Astrocyte (in vitro differentiated cells and primary cell): ENCODE results near the gene PUM2. TPM values are rescaled to one million over a fixed set of nuclear protein-coding genes. Genes with fewer than 3 reads are reported as not detected.

Experiments used
- DNase-seq: peaks from one replicate; pipeline ENCODE4 v3.0.0-alpha.2; 2010; ENCODE audit warnings: low read depth
- FAIRE-seq: peaks from 2 replicates; lab custom pipeline; 2011; peaks lifted over from hg19 to GRCh38; lab: Jason Lieb, UNC
- H2AFZ ChIP-seq: 2 replicates; pipeline ENCODE4 v1.6.0; 2012; ENCODE audit warnings: low read depth, low read length, inconsistent platforms
- H3K27ac ChIP-seq: 2 replicates; pipeline ENCODE4 v1.5.1; 2011; ENCODE audit warnings: low read depth, low read length, inconsistent platforms
- H3K27me3 ChIP-seq: 2 replicates; pipeline ENCODE4 v1.6.0; 2011; ENCODE audit warnings: low read length, inconsistent platforms; ENCODE audit not compliant: insufficient read depth
- H3K36me3 ChIP-seq: 2 replicates; pipeline ENCODE4 v1.5.1; 2011; ENCODE audit warnings: low read length, inconsistent platforms; ENCODE audit not compliant: insufficient read depth
- H3K4me1 ChIP-seq: 2 replicates; pipeline ENCODE4 v1.5.1; 2011; ENCODE audit warnings: low read length, inconsistent platforms; ENCODE audit not compliant: insufficient read depth
- H3K4me2 ChIP-seq: 2 replicates; pipeline ENCODE4 v1.6.0; 2012; ENCODE audit warnings: low read length, inconsistent platforms
- H3K4me3 ChIP-seq: 2 replicates; pipeline ENCODE4 v1.5.1; 2011; ENCODE audit warnings: low read depth, mild to moderate bottlenecking, low read length, inconsistent platforms; ENCODE audit not compliant: insufficient read depth
- H3K79me2 ChIP-seq: 2 replicates; pipeline ENCODE4 v1.6.0; 2012; ENCODE audit warnings: mild to moderate bottlenecking, low read length, inconsistent platforms; ENCODE audit not compliant: insufficient read depth
- H3K9ac ChIP-seq: 2 replicates; pipeline ENCODE4 v1.6.0; 2012; ENCODE audit warnings: mild to moderate bottlenecking, low read length, inconsistent platforms
- H3K9me3 ChIP-seq: 2 replicates; pipeline ENCODE4 v1.5.1; 2012; ENCODE audit warnings: low read depth, mild to moderate bottlenecking, low read length, inconsistent platforms; ENCODE audit not compliant: insufficient read depth
- H4K20me1 ChIP-seq: 2 replicates; pipeline ENCODE4 v1.6.0; 2012; ENCODE audit warnings: low read length, inconsistent platforms; ENCODE audit not compliant: insufficient read depth
- H3K27ac Mint-ChIP-seq: one replicate; pipeline ENCODE4 v1.8.0; 2021; ENCODE audit warnings: mild to moderate bottlenecking, mixed read lengths; ENCODE audit not compliant: unreplicated experiment
- H3K27me3 Mint-ChIP-seq: one replicate; pipeline ENCODE4 v1.8.0; 2021; ENCODE audit warnings: low read depth, mixed read lengths; ENCODE audit not compliant: unreplicated experiment
- H3K36me3 Mint-ChIP-seq: one replicate; pipeline ENCODE4 v1.8.0; 2021; ENCODE audit warnings: low read depth, mixed read lengths; ENCODE audit not compliant: unreplicated experiment
- H3K4me1 Mint-ChIP-seq: one replicate; pipeline ENCODE4 v1.8.0; 2021; ENCODE audit warnings: low read depth, mixed read lengths; ENCODE audit not compliant: unreplicated experiment
- H3K4me3 Mint-ChIP-seq: one replicate; pipeline ENCODE4 v1.8.0; 2021; ENCODE audit warnings: mild to moderate bottlenecking, moderate library complexity, mixed read lengths; ENCODE audit not compliant: unreplicated experiment
- H3K9me3 Mint-ChIP-seq: one replicate; pipeline ENCODE4 v1.8.0; 2021; ENCODE audit warnings: mild to moderate bottlenecking, mixed read lengths; ENCODE audit not compliant: unreplicated experiment
- EZH2 ChIP-seq: IDR thresholded peaks from 2 replicates; pipeline ENCODE4 v1.6.1; 2012; ENCODE audit warnings: mild to moderate bottlenecking, low read length, inconsistent platforms; ENCODE audit not compliant: insufficient read depth
- total RNA-seq: library from RNA; stranded (reverse); gene quantifications from 2 replicates; pipeline ENCODE4 v1.2.1, GENCODE V29; 2021
- TF ChIP-seq, protein P1 (sequence below): IDR thresholded peaks from 2 replicates; pipeline ENCODE4 v1.5.1; 2011; ENCODE audit warnings: low read depth, mild to moderate bottlenecking, inconsistent platforms, low read length, moderate library complexity; ENCODE audit not compliant: insufficient read depth

Gene PUM2
- total RNA-seq, 1 donor from 2014 or later = 69.4 TPM

DNA sequence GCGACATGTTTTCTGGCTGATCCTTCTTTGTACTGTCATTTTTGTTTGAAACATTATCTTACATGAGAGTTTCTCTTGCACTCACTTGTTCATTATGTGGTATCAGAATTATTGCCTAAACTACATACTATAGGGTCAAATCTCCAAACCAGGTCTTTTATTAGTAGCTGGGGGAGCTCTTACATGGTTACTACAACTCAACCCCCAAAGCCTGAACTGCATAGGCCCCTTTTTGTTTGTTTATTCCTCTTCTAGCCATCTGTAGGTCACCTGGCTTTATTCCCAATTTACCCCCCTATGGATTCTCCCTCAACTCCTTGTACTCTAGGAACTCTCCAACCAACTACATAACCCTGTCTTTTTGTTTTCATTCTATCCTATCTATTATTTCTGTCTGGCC lies 46.7 kb downstream of the PUM2 start:
- H3K4me1 Mint-ChIP-seq = peaks cover 26% of the 10 kb centered on the region
- Histone ChIP-seq H3K9ac (no peak overlapping the region), H3K79me2 (peaks cover 74% of the 10 kb centered on the region), H2AFZ (no peak overlapping the region), H3K4me2 (peak overlapping the region; percentile 55), H3K27ac (peak overlapping the region; percentile 41), H3K4me3 (no peak overlapping the region), H3K27me3 (no peaks in the 10 kb centered on the region), H3K36me3 (peaks cover 19% of the 10 kb centered on the region), H3K4me1 (peaks cover 25% of the 10 kb centered on the region), H3K9me3 (no peaks in the 10 kb centered on the region), H4K20me1 (peaks cover 38% of the 10 kb centered on the region)
- DNase-seq (no peak), FAIRE-seq (no peak)
- H3K27me3 Mint-ChIP-seq = no peaks in the 10 kb centered on the region
- no peak overlapping the region for H3K4me3 Mint-ChIP-seq
- H3K27ac Mint-ChIP-seq = peak overlapping the region; percentile 43
- peaks cover 12% of the 10 kb centered on the region for H3K36me3 Mint-ChIP-seq
- H3K9me3 Mint-ChIP-seq = no peaks in the 10 kb centered on the region
- no peak for TF ChIP-seq EZH2
- TF ChIP-seq, protein P1, sequence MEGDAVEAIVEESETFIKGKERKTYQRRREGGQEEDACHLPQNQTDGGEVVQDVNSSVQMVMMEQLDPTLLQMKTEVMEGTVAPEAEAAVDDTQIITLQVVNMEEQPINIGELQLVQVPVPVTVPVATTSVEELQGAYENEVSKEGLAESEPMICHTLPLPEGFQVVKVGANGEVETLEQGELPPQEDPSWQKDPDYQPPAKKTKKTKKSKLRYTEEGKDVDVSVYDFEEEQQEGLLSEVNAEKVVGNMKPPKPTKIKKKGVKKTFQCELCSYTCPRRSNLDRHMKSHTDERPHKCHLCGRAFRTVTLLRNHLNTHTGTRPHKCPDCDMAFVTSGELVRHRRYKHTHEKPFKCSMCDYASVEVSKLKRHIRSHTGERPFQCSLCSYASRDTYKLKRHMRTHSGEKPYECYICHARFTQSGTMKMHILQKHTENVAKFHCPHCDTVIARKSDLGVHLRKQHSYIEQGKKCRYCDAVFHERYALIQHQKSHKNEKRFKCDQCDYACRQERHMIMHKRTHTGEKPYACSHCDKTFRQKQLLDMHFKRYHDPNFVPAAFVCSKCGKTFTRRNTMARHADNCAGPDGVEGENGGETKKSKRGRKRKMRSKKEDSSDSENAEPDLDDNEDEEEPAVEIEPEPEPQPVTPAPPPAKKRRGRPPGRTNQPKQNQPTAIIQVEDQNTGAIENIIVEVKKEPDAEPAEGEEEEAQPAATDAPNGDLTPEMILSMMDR = no peak

DNA sequence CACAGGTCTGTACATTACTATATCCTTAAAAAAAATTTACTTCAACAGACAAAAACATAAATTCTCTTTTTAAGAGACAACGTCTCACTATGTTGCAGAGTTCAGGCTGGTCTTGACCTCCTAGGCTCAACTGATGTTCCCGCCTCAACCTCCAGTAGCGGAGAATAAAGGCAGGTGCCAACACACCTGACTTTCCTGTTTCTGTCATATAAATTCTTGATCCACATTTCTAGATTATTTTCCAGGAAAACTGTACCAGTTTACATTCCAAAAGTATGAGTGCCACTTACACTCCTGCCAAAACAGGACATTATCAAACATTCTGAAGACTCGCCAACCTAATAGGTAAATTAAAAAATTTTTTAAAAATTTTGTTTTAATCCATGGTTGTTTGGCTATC lies 48.6 kb downstream of the PUM2 start:
- DNase-seq = no peak
- FAIRE-seq = no peak
- Mint-ChIP-seq H3K4me3 (no peak overlapping the region), H3K27ac (no peak overlapping the region), H3K27me3 (no peaks in the 10 kb centered on the region), H3K9me3 (no peaks in the 10 kb centered on the region), H3K36me3 (peaks cover 10% of the 10 kb centered on the region), H3K4me1 (peaks cover 26% of the 10 kb centered on the region)
- TF ChIP-seq, protein P1 = no peak
- TF ChIP-seq EZH2 = no peak
- Histone ChIP-seq H3K9me3 (no peaks in the 10 kb centered on the region), H3K79me2 (peaks cover 75% of the 10 kb centered on the region), H3K4me3 (no peak overlapping the region), H3K27me3 (no peaks in the 10 kb centered on the region), H3K9ac (no peak overlapping the region), H4K20me1 (peaks cover 44% of the 10 kb centered on the region), H3K27ac (no peak overlapping the region), H3K4me2 (no peak overlapping the region), H3K4me1 (peaks cover 25% of the 10 kb centered on the region), H2AFZ (no peak overlapping the region), H3K36me3 (peaks cover 22% of the 10 kb centered on the region)

DNA sequence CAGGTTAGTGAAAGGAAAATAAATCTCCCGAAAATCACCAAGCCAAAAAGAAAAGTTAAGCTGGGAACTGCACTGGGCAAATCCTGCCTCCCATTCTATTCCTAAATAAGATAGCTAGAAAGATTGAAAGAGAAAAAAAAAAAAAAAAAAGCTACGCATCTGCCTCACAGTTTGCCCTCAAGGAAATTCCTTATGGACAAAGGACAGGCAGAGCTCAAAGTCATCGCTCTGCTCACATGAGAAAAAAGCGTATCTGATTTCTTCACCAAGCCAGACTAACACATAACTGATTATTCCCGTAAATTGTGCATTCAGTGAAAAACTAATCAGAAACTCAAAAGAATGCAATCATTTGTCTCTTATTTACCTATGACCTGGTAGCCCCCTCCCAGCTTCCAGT lies 50.0 kb downstream of the PUM2 start:
- Mint-ChIP-seq H3K27ac (no peak overlapping the region), H3K4me3 (no peak overlapping the region), H3K9me3 (no peaks in the 10 kb centered on the region), H3K36me3 (peaks cover 5% of the 10 kb centered on the region), H3K27me3 (no peaks in the 10 kb centered on the region), H3K4me1 (peaks cover 26% of the 10 kb centered on the region)
- Histone ChIP-seq H4K20me1 (peaks cover 40% of the 10 kb centered on the region), H3K4me1 (peaks cover 25% of the 10 kb centered on the region), H3K27ac (no peak overlapping the region), H3K9me3 (no peaks in the 10 kb centered on the region), H3K79me2 (peaks cover 69% of the 10 kb centered on the region), H3K36me3 (peaks cover 24% of the 10 kb centered on the region), H3K9ac (no peak overlapping the region), H2AFZ (no peak overlapping the region), H3K4me2 (no peak overlapping the region), H3K4me3 (no peak overlapping the region), H3K27me3 (no peaks in the 10 kb centered on the region)
- no peak for DNase-seq
- no peak for FAIRE-seq
- no peak for TF ChIP-seq EZH2
- TF ChIP-seq, protein P1 = no peak
